ENCODE data around the gene MCTP2. TPM values are rescaled to one million over a fixed set of nuclear protein-coding genes. Genes with fewer than 3 reads are reported as not detected.

The MCTP2 gene
- polyA plus RNA-seq, 3 donors: 2.4 to 7.4 (median 7.3) TPM

DNA sequence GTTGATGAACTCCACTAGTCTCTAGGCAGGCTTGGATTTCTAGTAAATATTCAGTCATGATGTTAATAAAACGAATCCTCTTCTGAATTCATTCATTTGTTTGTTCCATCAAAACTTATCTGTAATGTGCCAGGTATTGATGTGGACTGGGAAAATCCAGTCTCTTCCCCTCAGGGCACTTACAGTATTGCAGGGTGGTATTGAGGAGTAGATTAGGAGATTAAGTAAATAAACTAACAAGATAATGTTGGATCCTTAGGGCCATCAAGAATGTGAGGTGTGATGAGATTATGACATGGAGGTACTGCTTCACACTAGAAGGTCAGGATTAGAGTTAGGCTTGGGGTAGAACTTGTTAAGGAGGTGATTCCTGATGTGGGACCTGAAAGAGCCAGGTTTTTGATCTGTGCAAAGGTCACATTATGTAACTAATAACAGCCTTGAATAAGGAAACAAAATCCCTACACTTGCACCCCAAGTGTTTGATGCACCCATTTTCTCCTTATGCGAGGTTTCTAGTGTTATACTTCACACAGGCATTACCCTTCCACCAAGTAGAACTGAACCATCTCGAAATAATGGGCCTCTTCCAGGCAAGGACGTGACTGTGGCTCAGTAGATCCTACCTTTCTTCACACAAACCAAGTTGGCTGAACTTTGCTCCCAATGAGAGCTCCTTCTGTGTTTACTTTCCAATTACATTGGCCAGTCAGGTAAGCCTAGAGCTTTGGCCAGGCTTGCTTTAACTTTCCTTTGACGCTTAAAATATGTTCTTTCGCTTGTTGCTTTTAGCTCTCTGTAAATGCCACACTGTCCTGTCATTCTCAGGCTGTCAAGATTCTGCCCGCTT, 16.7 kb downstream of the MCTP2 start:
- no peak overlapping the region for H3K27ac Mint-ChIP-seq
- Histone ChIP-seq H3K79me2 (ENCODE audit: insufficient read depth, low read length) (peaks cover 34% of the 10 kb centered on the region), H3K4me2 (replicated peaks; ENCODE audit: extremely low read depth, low read length, poor library complexity, severe bottlenecking) (no peak overlapping the region), H3K9ac (ENCODE audit: insufficient read depth, low read length, poor library complexity, severe bottlenecking) (no peak overlapping the region), H3K27me3 (ENCODE audit: control insufficient read depth in 2 of 2, insufficient read depth in 2 of 2, low read length in 2 of 2) (no peaks in the 10 kb centered on the region), H4K20me1 (ENCODE audit: insufficient read depth, low read length) (no peaks in the 10 kb centered on the region), H2AFZ (ENCODE audit: insufficient read depth, low read depth, low read length, poor library complexity, severe bottlenecking) (no peak overlapping the region), H3K4me1 (ENCODE audit: control insufficient read depth in 1 of 2, insufficient read depth in 2 of 2, low read length in 2 of 2) (peaks cover 3 to 8% of the 10 kb centered on the region in 2 donors), H3K36me3 (replicated peaks in 1 of 2; ENCODE audit: control insufficient read depth in 1 of 2, insufficient read depth in 2 of 2, low read length in 2 of 2) (no peaks in the 10 kb centered on the region), H3K27ac (ENCODE audit: low read depth in 1 of 2, low read length in 2 of 2) (no peak overlapping the region), H3K9me3 (replicated peaks in 1 of 2; ENCODE audit: control insufficient read depth in 1 of 2, insufficient read depth in 1 of 2, low read length in 2 of 2) (no peaks in the 10 kb centered on the region), H3K4me3 (replicated peaks in 1 of 3; ENCODE audit: low read depth in 2 of 3, low read length in 3 of 3) (no peak overlapping the region)
- H3K9me3 Mint-ChIP-seq: peaks cover 0 to 2% (median 0%) of the 10 kb centered on the region in 7 donors
- peaks cover 0 to 2% (median 0%) of the 10 kb centered on the region in 3 donors for H3K27me3 Mint-ChIP-seq (ENCODE audit: low read depth in 3 of 3)
- no peak overlapping the region for H3K4me3 Mint-ChIP-seq
- peaks cover 11% of the 10 kb centered on the region for H3K4me1 Mint-ChIP-seq
- DNase-seq: no peak
- TF ChIP-seq, protein P1, sequence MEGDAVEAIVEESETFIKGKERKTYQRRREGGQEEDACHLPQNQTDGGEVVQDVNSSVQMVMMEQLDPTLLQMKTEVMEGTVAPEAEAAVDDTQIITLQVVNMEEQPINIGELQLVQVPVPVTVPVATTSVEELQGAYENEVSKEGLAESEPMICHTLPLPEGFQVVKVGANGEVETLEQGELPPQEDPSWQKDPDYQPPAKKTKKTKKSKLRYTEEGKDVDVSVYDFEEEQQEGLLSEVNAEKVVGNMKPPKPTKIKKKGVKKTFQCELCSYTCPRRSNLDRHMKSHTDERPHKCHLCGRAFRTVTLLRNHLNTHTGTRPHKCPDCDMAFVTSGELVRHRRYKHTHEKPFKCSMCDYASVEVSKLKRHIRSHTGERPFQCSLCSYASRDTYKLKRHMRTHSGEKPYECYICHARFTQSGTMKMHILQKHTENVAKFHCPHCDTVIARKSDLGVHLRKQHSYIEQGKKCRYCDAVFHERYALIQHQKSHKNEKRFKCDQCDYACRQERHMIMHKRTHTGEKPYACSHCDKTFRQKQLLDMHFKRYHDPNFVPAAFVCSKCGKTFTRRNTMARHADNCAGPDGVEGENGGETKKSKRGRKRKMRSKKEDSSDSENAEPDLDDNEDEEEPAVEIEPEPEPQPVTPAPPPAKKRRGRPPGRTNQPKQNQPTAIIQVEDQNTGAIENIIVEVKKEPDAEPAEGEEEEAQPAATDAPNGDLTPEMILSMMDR (IDR thresholded peaks at IDR 0.05): no peak
- WGBS (ENCODE audit: insufficient coverage): 94% methylated on average over 5 of the region's 7 CpGs
- peaks cover 0 to 3% of the 10 kb centered on the region in 2 donors for H3K36me3 Mint-ChIP-seq
- intact Hi-C loops (cut with micrococcal nuclease): no loop called here

DNA sequence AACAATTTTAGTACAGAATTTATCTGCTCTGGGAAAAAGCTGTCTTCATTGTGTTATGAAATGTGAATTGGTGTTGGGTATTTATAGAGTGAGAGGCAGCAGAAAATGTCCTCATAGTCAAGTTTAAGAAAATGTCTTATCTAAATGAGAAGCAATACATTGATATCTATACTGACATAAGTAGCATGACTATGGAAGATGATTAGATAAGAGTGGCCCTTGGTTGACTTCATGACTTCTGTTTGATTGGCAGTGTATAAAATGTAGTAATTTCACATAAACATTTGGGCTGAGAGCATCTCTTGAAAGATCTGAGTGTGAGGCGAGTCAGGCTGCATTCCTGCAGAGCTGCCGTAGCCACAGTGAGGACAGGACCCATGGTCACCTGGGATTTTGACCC, 19.4 kb downstream of the MCTP2 start:
- Mint-ChIP-seq H3K36me3 (peaks cover 0 to 5% of the 10 kb centered on the region in 2 donors), H3K4me1 (peaks cover 26% of the 10 kb centered on the region), H3K4me3 (no peak overlapping the region), H3K9me3 (peaks cover 0 to 2% (median 0%) of the 10 kb centered on the region in 7 donors), H3K27ac (no peak overlapping the region), H3K27me3 (ENCODE audit: low read depth in 3 of 3) (peaks cover 0 to 2% (median 0%) of the 10 kb centered on the region in 3 donors)
- intact Hi-C loops (cut with micrococcal nuclease): no loop called here
- DNase-seq: no peak
- Histone ChIP-seq H3K27me3 (ENCODE audit: control insufficient read depth in 2 of 2, insufficient read depth in 2 of 2, low read length in 2 of 2) (no peaks in the 10 kb centered on the region), H3K36me3 (replicated peaks in 1 of 2; ENCODE audit: control insufficient read depth in 1 of 2, insufficient read depth in 2 of 2, low read length in 2 of 2) (no peaks in the 10 kb centered on the region), H3K4me2 (replicated peaks; ENCODE audit: extremely low read depth, low read length, poor library complexity, severe bottlenecking) (no peak overlapping the region), H2AFZ (ENCODE audit: insufficient read depth, low read depth, low read length, poor library complexity, severe bottlenecking) (no peak overlapping the region), H3K27ac (ENCODE audit: low read depth in 1 of 2, low read length in 2 of 2) (no peak overlapping the region), H3K79me2 (ENCODE audit: insufficient read depth, low read length) (peaks cover 45% of the 10 kb centered on the region), H3K9ac (ENCODE audit: insufficient read depth, low read length, poor library complexity, severe bottlenecking) (no peak overlapping the region), H3K4me1 (ENCODE audit: control insufficient read depth in 1 of 2, insufficient read depth in 2 of 2, low read length in 2 of 2) (peaks cover 6 to 24% of the 10 kb centered on the region in 2 donors), H3K9me3 (replicated peaks in 1 of 2; ENCODE audit: control insufficient read depth in 1 of 2, insufficient read depth in 1 of 2, low read length in 2 of 2) (no peaks in the 10 kb centered on the region), H3K4me3 (replicated peaks in 1 of 3; ENCODE audit: low read depth in 2 of 3, low read length in 3 of 3) (no peak overlapping the region), H4K20me1 (ENCODE audit: insufficient read depth, low read length) (no peaks in the 10 kb centered on the region)
- TF ChIP-seq, protein P1 (IDR thresholded peaks at IDR 0.05): no peak
- no CpG with 5 or more reads among the region's 2 CpGs for WGBS (ENCODE audit: insufficient coverage)

Data from CD14-positive monocyte (primary cell).